Measurements from ENCODE around the gene KDM2B.

DNA sequence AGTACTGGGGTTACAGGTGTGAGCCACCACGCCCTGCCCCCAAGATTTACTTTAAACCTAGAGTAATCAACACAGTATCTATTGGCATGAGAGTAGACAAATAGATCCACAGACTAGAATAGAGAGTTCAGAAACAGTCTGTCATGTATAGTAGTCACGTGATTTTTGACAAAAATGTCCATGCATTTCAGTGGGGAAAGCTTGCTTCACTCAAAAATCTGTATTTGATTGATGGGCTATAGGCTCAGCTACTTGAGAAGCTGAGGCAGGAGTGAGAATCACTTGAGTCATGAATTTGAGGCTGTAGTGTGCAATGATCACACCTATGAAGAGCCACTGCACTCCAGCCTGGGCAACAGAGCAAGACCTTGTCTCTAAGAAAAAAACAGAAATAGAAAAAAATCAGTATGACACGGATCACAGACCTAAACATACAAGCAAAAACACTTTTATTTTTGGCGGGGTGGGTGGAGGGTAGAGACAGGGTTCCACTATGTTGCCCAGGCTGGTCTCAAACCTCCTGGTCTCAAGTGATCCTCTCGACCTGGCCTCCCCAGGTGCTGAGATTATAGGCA, 37.9 kb upstream of the KDM2B start:
- TF ChIP-seq, protein P1, sequence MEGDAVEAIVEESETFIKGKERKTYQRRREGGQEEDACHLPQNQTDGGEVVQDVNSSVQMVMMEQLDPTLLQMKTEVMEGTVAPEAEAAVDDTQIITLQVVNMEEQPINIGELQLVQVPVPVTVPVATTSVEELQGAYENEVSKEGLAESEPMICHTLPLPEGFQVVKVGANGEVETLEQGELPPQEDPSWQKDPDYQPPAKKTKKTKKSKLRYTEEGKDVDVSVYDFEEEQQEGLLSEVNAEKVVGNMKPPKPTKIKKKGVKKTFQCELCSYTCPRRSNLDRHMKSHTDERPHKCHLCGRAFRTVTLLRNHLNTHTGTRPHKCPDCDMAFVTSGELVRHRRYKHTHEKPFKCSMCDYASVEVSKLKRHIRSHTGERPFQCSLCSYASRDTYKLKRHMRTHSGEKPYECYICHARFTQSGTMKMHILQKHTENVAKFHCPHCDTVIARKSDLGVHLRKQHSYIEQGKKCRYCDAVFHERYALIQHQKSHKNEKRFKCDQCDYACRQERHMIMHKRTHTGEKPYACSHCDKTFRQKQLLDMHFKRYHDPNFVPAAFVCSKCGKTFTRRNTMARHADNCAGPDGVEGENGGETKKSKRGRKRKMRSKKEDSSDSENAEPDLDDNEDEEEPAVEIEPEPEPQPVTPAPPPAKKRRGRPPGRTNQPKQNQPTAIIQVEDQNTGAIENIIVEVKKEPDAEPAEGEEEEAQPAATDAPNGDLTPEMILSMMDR (IDR thresholded peaks at IDR 0.05): no peak
- no peak for TF ChIP-seq POLR2AphosphoS5 (IDR thresholded peaks at IDR 0.05)

Data from breast epithelium (tissue), 3 donors.